ENCODE measurements around the gene PFN2. TPM values are rescaled to one million over a fixed set of nuclear protein-coding genes. Genes with fewer than 3 reads are reported as not detected.
"Not testable (repeated sequence)": the region's sequence is repeated elsewhere in the genome, so short reads cannot be mapped to it uniquely, and the experiment has no call there.

PFN2 gene
- total RNA-seq = 10 to 100 TPM; 35.6 to 49.7 TPM
- long read RNA-seq, transcript PFN2-203 (3 exons, 1,780 nt) = minor isoform, 13 of 44 reads
- long read RNA-seq, transcript PFN2-201 (3 exons, 2,261 nt) = major isoform, 25 of 44 reads
- long read RNA-seq, partial matches to known transcripts = 1 of 44 reads
- long read RNA-seq, other reads (novel, unspliced or antisense) = 4 of 44 reads

- ATAC-seq (peak; percentile 73), DNase-seq (peak; percentile 61 to 69)
- intact Hi-C loops (cut with DNase I, micrococcal nuclease) = no loop called here
These were observed at the start of gene PFN2 for GRCh38 chr3:149970716-149971402. PFN2 (minus strand) TSS chr3:149970895; CDS start chr3:149970856, 39 bp downstream.

- ATAC-seq = no peak
- DNase-seq = no peak
- intact Hi-C loops (cut with DNase I, micrococcal nuclease) = no loop called here
These were observed 45.2 kb upstream of the PFN2 start for GRCh38 chr3:150015901-150016300.

GRCh38 chr3:150014782-150015181, 44.1 kb upstream of the PFN2 start:
- ATAC-seq = no peak
- DNase-seq = no peak
- intact Hi-C loops (cut with DNase I, micrococcal nuclease) = no loop called here

GRCh38 chr3:150013801-150014200, 43.1 kb upstream of the PFN2 start:
- no peak for DNase-seq
- intact Hi-C loops (cut with DNase I, micrococcal nuclease) = no loop called here
- no peak for ATAC-seq

- DNase-seq (no peak), ATAC-seq (no peak)
- intact Hi-C loops (cut with DNase I, micrococcal nuclease) = no loop called here
These were observed 36.1 kb upstream of the PFN2 start for GRCh38 chr3:150006794-150007193.

GRCh38 chr3:150005243-150006112, 34.8 kb upstream of the PFN2 start:
- ATAC-seq (no peak), DNase-seq (no peak)
- intact Hi-C loops (cut with DNase I, micrococcal nuclease) = no loop called here

- intact Hi-C loops (cut with DNase I, micrococcal nuclease) = no loop called here
- ATAC-seq = no peak
- DNase-seq = no peak
These were observed 29.9 kb upstream of the PFN2 start for GRCh38 chr3:150000641-150001040.

GRCh38 chr3:149999421-149999820, 28.7 kb upstream of the PFN2 start:
- DNase-seq (no peak), ATAC-seq (no peak)
- intact Hi-C loops (cut with DNase I, micrococcal nuclease) = no loop called here

GRCh38 chr3:149998946-149999345, 28.3 kb upstream of the PFN2 start:
- DNase-seq (no peak), ATAC-seq (no peak)
- intact Hi-C loops (cut with DNase I, micrococcal nuclease) = no loop called here

GRCh38 chr3:149992416-149993058, 21.8 kb upstream of the PFN2 start:
- ATAC-seq = no peak
- no peak for DNase-seq
- intact Hi-C loops (cut with DNase I, micrococcal nuclease) = no loop called here

GRCh38 chr3:149990423-149990948, 19.8 kb upstream of the PFN2 start:
- DNase-seq (no peak), ATAC-seq (no peak)
- intact Hi-C loops (cut with DNase I, micrococcal nuclease) = no loop called here

GRCh38 chr3:149989307-149989706, 18.6 kb upstream of the PFN2 start:
- no peak for DNase-seq
- no peak for ATAC-seq
- intact Hi-C loops (cut with DNase I, micrococcal nuclease) = no loop called here

GRCh38 chr3:149983628-149984027, 12.9 kb upstream of the PFN2 start:
- intact Hi-C loops (cut with DNase I, micrococcal nuclease) = no loop called here
- no peak for ATAC-seq
- no peak for DNase-seq

GRCh38 chr3:149983053-149983452, 12.4 kb upstream of the PFN2 start:
- intact Hi-C loops (cut with DNase I, micrococcal nuclease); DNase-seq; ATAC-seq: not testable (repeated sequence)

GRCh38 chr3:149981979-149982378, 11.3 kb upstream of the PFN2 start:
- ATAC-seq = peak; percentile 76
- intact Hi-C loops (cut with DNase I, micrococcal nuclease); DNase-seq: not testable (repeated sequence)

GRCh38 chr3:149977386-149977785, 6.7 kb upstream of the PFN2 start:
- intact Hi-C loops (cut with DNase I, micrococcal nuclease) = no loop called here
- ATAC-seq (no peak), DNase-seq (no peak)

GRCh38 chr3:149975919-149976318, 5.2 kb upstream of the PFN2 start:
- ATAC-seq = no peak
- DNase-seq = no peak
- intact Hi-C loops (cut with DNase I, micrococcal nuclease) = no loop called here

GRCh38 chr3:149971403-149972075, 844 bp upstream of the PFN2 start:
- intact Hi-C loops (cut with DNase I, micrococcal nuclease) = no loop called here
- ATAC-seq = peak; percentile 27

More at GRCh38 chr3:149971403-149972075, 844 bp upstream of the PFN2 start:
- DNase-seq = peak; percentile 50 to 71
